Choroid plexus epithelial cell (primary cell): ENCODE data around the gene NEURL1B.

Experiments used
- DNase-seq: peaks from one replicate; pipeline ENCODE4 v3.0.0-alpha.2; 2010; ENCODE audit warnings: low read depth
- H3K4me3 ChIP-seq: 2 replicates; pipeline ENCODE4 v1.5.1; 2011; ENCODE audit warnings: low read depth, mild to moderate bottlenecking, control low read depth, low read length, moderate library complexity
- CTCF ChIP-seq: conservative IDR thresholded peaks from 2 replicates; pipeline ENCODE4 v1.5.1; 2011; ENCODE audit warnings: low read depth, mild to moderate bottlenecking, control low read depth, inconsistent platforms, low read length, moderate library complexity

NEURL1B gene

GRCh38 chr5:172624996-172625964 is 15.8 kb upstream of the NEURL1B start:
- TF ChIP-seq CTCF = no peak
- no peak overlapping the region for H3K4me3 ChIP-seq
- DNase-seq = no peak

- H3K4me3 ChIP-seq = no peak overlapping the region
- DNase-seq = no peak
- TF ChIP-seq CTCF = no peak
Measured at GRCh38 chr5:172626031-172626581, 15.0 kb upstream of the NEURL1B start.

GRCh38 chr5:172630082-172630481 is 11.0 kb upstream of the NEURL1B start:
- TF ChIP-seq CTCF = no peak
- no peak overlapping the region for H3K4me3 ChIP-seq
- DNase-seq = no peak

GRCh38 chr5:172630482-172630881 is 10.6 kb upstream of the NEURL1B start:
- no peak for DNase-seq
- no peak overlapping the region for H3K4me3 ChIP-seq
- TF ChIP-seq CTCF = no peak

GRCh38 chr5:172630986-172631385 is 10.1 kb upstream of the NEURL1B start:
- H3K4me3 ChIP-seq = no peak overlapping the region
- no peak for TF ChIP-seq CTCF

GRCh38 chr5:172632346-172633092 is 8.5 kb upstream of the NEURL1B start:
- TF ChIP-seq CTCF = no peak
- no peak for DNase-seq

More at GRCh38 chr5:172630986-172631385, 10.1 kb upstream of the NEURL1B start:
- DNase-seq = no peak

More at GRCh38 chr5:172632346-172633092, 8.5 kb upstream of the NEURL1B start:
- no peak overlapping the region for H3K4me3 ChIP-seq
